HepG2 (cell line): ENCODE measurements around the gene CSF3R. TPM values are rescaled to one million over a fixed set of nuclear protein-coding genes. Genes with fewer than 3 reads are reported as not detected.

ENCODE experiments used
- CAMTA2 ChIP-seq: sonication (generic); formaldehyde crosslinking; IDR thresholded peaks from 2 replicates; pipeline ENCODE4 v1.4.0; 2020; ENCODE audit warnings: mild to moderate bottlenecking, missing genetic modification reagents, borderline replicate concordance
- ELF1 ChIP-seq: sonication (generic); formaldehyde crosslinking; IDR thresholded peaks from 2 replicates; pipeline ENCODE4 v1.4.0; 2020; ENCODE audit warnings: missing genetic modification reagents
- FOXO1 ChIP-seq: sonication (generic); formaldehyde crosslinking; IDR thresholded peaks from 2 replicates; pipeline ENCODE4 v1.4.0; 2020; ENCODE audit warnings: missing genetic modification reagents
- IKZF4 ChIP-seq: sonication (generic); formaldehyde crosslinking; IDR thresholded peaks from 2 replicates; pipeline ENCODE4 v1.5.1; 2020; ENCODE audit warnings: borderline replicate concordance, mild to moderate bottlenecking, low read depth, missing genetic modification reagents; ENCODE audit errors: not compliant biosample characterization
- MAX ChIP-seq: IDR thresholded peaks from 2 replicates; pipeline ENCODE4 v1.6.1; 2012; ENCODE audit warnings: inconsistent platforms
- MIXL1 ChIP-seq: IDR thresholded peaks from 2 replicates; pipeline ENCODE4 v1.6.1; 2016
- NONO ChIP-seq, 2 experiments: fragments of 450-650 bp in 1 of 2; sonication (generic) in 1 of 2; formaldehyde crosslinking in 1 of 2; IDR thresholded peaks in 1 of 2; conservative IDR thresholded peaks in 1 of 2; 2 replicates each; pipeline versions ENCODE4 v1.6.1 to v1.8.0; 2017 to 2022; ENCODE audit warnings: mild to moderate bottlenecking in 1 of 2, missing genetic modification reagents in 1 of 2, moderate library complexity in 1 of 2
- NR2F1 ChIP-seq, 2 experiments: fragments of 450-650 bp in 1 of 2; formaldehyde crosslinking in 1 of 2; IDR thresholded peaks; 2 replicates each; pipeline versions ENCODE4 v1.5.0 to v1.6.1; 2016 to 2020; ENCODE audit warnings: mild to moderate bottlenecking in 1 of 2, missing compliant biosample characterization in 1 of 2, missing genetic modification reagents in 1 of 2, moderate library complexity in 1 of 2
- POLR2G ChIP-seq: fragments of 200-400 bp; formaldehyde crosslinking; IDR thresholded peaks from 2 replicates; pipeline ENCODE4 v1.6.1; 2018; ENCODE audit warnings: mild to moderate bottlenecking, low read depth, low read length, moderate library complexity
- RFXAP ChIP-seq: sonication (generic); formaldehyde crosslinking; IDR thresholded peaks from 2 replicates; pipeline ENCODE4 v1.4.0; 2020; ENCODE audit warnings: missing genetic modification reagents, borderline replicate concordance
- SNAPC2 ChIP-seq: sonication (generic); formaldehyde crosslinking; IDR thresholded peaks from 2 replicates; pipeline ENCODE4 v1.8.1; 2022; ENCODE audit warnings: mild to moderate bottlenecking, missing genetic modification reagents
- SP4 ChIP-seq: sonication (generic); formaldehyde crosslinking; IDR thresholded peaks from 2 replicates; pipeline ENCODE4 v1.8.1; 2023; ENCODE audit warnings: mild to moderate bottlenecking, missing genetic modification reagents
- ZIK1 ChIP-seq: sonication (generic); formaldehyde crosslinking; IDR thresholded peaks from 2 replicates; pipeline ENCODE4 v1.5.0; 2020; ENCODE audit warnings: mild to moderate bottlenecking, low read depth, missing genetic modification reagents, borderline replicate concordance
- ZNF20 ChIP-seq: sonication (generic); formaldehyde crosslinking; IDR thresholded peaks from 2 replicates; pipeline ENCODE4 v1.4.0; 2020; ENCODE audit warnings: mild to moderate bottlenecking, moderate library complexity, missing genetic modification reagents
- ZNF205 ChIP-seq: IDR thresholded peaks from 2 replicates; pipeline ENCODE4 v1.6.1; 2018; ENCODE audit warnings: missing biosample characterization, missing genetic modification reagents
- ZNF3 ChIP-seq: IDR thresholded peaks from 2 replicates; pipeline ENCODE4 v1.7.0; 2017; ENCODE audit warnings: inconsistent platforms
- ZNF513 ChIP-seq: sonication (generic); formaldehyde crosslinking; conservative IDR thresholded peaks from 2 replicates; pipeline ENCODE4 v1.5.0; 2020; ENCODE audit warnings: missing genetic modification reagents
- ZNF609 ChIP-seq: sonication (generic); formaldehyde crosslinking; IDR thresholded peaks from 2 replicates; pipeline ENCODE4 v1.4.0; 2020; ENCODE audit warnings: mild to moderate bottlenecking, missing genetic modification reagents, borderline replicate concordance
- ZNF616 ChIP-seq: sonication (generic); formaldehyde crosslinking; IDR thresholded peaks from 2 replicates; pipeline ENCODE4 v1.5.0; 2020; ENCODE audit warnings: low read depth, mild to moderate bottlenecking, missing genetic modification reagents
- ZNF703 ChIP-seq: sonication (generic); formaldehyde crosslinking; IDR thresholded peaks from 2 replicates; pipeline ENCODE4 v1.5.1; 2020; ENCODE audit warnings: missing genetic modification reagents, mild to moderate bottlenecking, moderate library complexity, borderline replicate concordance
- ZNF777 ChIP-seq: sonication (generic); formaldehyde crosslinking; IDR thresholded peaks from 2 replicates; pipeline ENCODE4 v1.4.0; 2020; ENCODE audit warnings: missing genetic modification reagents
- polyA plus RNA-seq, 8 experiments: library from polyadenylated mRNA; depleted of rRNA in 3 of 8; stranded (reverse) in 7 of 8; unstranded in 1 of 8; fragments of >200 nt; fragmentation: Illumina TruSeq in 4 of 8; extraction: Trizol in 4 of 8; gene quantifications; 2 replicates each; pipeline versions ENCODE4 v1.2.1 to v1.2.3, GENCODE V29; 2011 to 2016; ENCODE audit warnings: low read depth in 4 of 8, missing spikeins in 1 of 8, mixed read lengths in 1 of 8; ENCODE audit not compliant: insufficient read depth in 1 of 8
- total RNA-seq, 5 experiments: library from RNA; depleted of rRNA; stranded (reverse); fragments of >200 nt; fragmentation: Illumina TruSeq; extraction: Trizol; gene quantifications; 2 replicates each; pipeline ENCODE4 v1.2.3, GENCODE V29; 2016; ENCODE audit warnings: low read depth in 1 of 5

CSF3R gene
- total and polyA plus RNA-seq, 2 of the 13 experiments (the other 11 are each of a cell fraction or from before 2014, with no cell fraction given): 11.9 to 28.8 TPM

- TF ChIP-seq NONO (IDR thresholded peaks at IDR 0.05) (no peak), NONO (CRISPR knock-in tag; conservative IDR thresholded peaks at IDR 0.05) (peak; percentile 84), RFXAP (CRISPR knock-in tag) (peak; percentile 97), IKZF4 (no peak), ZNF513 (CRISPR knock-in tag) (0 out of 2 replicates have a peak, but pooled peaks have one; percentile 49), ZNF703 (CRISPR knock-in tag) (peak; percentile 34; the same call in 1 of the 2 replicates), SP4 (CRISPR knock-in tag) (peak; percentile 70), CAMTA2 (no peak; the same call in 1 of the 2 replicates), ZIK1 (CRISPR knock-in tag) (peak; percentile 59; the same call in 1 of the 2 replicates), POLR2G (peak; percentile 70), FOXO1 (CRISPR knock-in tag) (peak; percentile 100), MAX (peak; percentile 76), ZNF3 (peak; percentile 55; the same call in 1 of the 2 replicates), ZNF20 (0 out of 2 replicates have a peak, but pooled peaks have one; percentile 64), ZNF777 (0 out of 2 replicates have a peak, but pooled peaks have one; percentile 42), ZNF205 (CRISPR knock-in tag) (peak; percentile 92), ELF1 (peak; percentile 88), ZNF609 (peak; percentile 97), ZNF616 (no peak), MIXL1 (CRISPR knock-in tag) (peak; percentile 81), NR2F1 (CRISPR knock-in tag; IDR thresholded peaks at IDR 0.05) (peak; percentile 99 to 100), SNAPC2 (CRISPR knock-in tag) (no peak)
Measured at GRCh38 chr1:36486439-36487335, 4.0 kb upstream of the CSF3R start (continued).
